ENCODE data around the gene SGMS1.
"Not testable (repeated sequence)": the region's sequence is repeated elsewhere in the genome, so short reads cannot be mapped to it uniquely, and the experiment has no call there.

The SGMS1 gene

GRCh38 chr10:50623663-50624412, at the start of gene SGMS1:
Gene SGMS1 (minus strand): TSS chr10:50623956. CDS start chr10:50344114, 279,842 bp downstream.
- DNase-seq (ENCODE audit: low read depth), result peak; percentile 67

GRCh38 chr10:50672152-50672551, 48.4 kb upstream of the SGMS1 start:
- DNase-seq (ENCODE audit: low read depth), result not testable (repeated sequence)

GRCh38 chr10:50671645-50672044, 47.9 kb upstream of the SGMS1 start:
- DNase-seq (ENCODE audit: low read depth), result not testable (repeated sequence)

- not testable (repeated sequence) for DNase-seq (ENCODE audit: low read depth)
Measured at GRCh38 chr10:50669957-50670356, 46.2 kb upstream of the SGMS1 start.

GRCh38 chr10:50667353-50667752, 43.6 kb upstream of the SGMS1 start:
- DNase-seq (ENCODE audit: low read depth), result not testable (repeated sequence)

- not testable (repeated sequence) for DNase-seq (ENCODE audit: low read depth)
Measured at GRCh38 chr10:50662420-50662819, 38.7 kb upstream of the SGMS1 start.

GRCh38 chr10:50661563-50661962, 37.8 kb upstream of the SGMS1 start:
- not testable (repeated sequence) for DNase-seq (ENCODE audit: low read depth)

- DNase-seq (ENCODE audit: low read depth), result peak; percentile 32
Measured at GRCh38 chr10:50659865-50660730, 36.3 kb upstream of the SGMS1 start.

- DNase-seq (ENCODE audit: low read depth), result not testable (repeated sequence)
Measured at GRCh38 chr10:50659016-50659864, 35.5 kb upstream of the SGMS1 start.

- no peak for DNase-seq (ENCODE audit: low read depth)
Measured at GRCh38 chr10:50658165-50658564, 34.4 kb upstream of the SGMS1 start.

GRCh38 chr10:50653758-50654157, 30.0 kb upstream of the SGMS1 start:
- DNase-seq (ENCODE audit: low read depth), result no peak

GRCh38 chr10:50653142-50653541, 29.4 kb upstream of the SGMS1 start:
- no peak for DNase-seq (ENCODE audit: low read depth)

- DNase-seq (ENCODE audit: low read depth), result no peak
Measured at GRCh38 chr10:50651808-50652207, 28.1 kb upstream of the SGMS1 start.

GRCh38 chr10:50650481-50650880, 26.7 kb upstream of the SGMS1 start:
- no peak for DNase-seq (ENCODE audit: low read depth)

GRCh38 chr10:50648935-50649227, 25.1 kb upstream of the SGMS1 start:
- no peak for DNase-seq (ENCODE audit: low read depth)

- DNase-seq (ENCODE audit: low read depth), result no peak
Measured at GRCh38 chr10:50648089-50648934, 24.6 kb upstream of the SGMS1 start.

- not testable (repeated sequence) for DNase-seq (ENCODE audit: low read depth)
Measured at GRCh38 chr10:50647350-50647749, 23.6 kb upstream of the SGMS1 start.

GRCh38 chr10:50645236-50645635, 21.5 kb upstream of the SGMS1 start:
- DNase-seq (ENCODE audit: low read depth), result no peak

- DNase-seq (ENCODE audit: low read depth), result no peak
Measured at GRCh38 chr10:50641626-50642025, 17.9 kb upstream of the SGMS1 start.

- DNase-seq (ENCODE audit: low read depth), result no peak
Measured at GRCh38 chr10:50640238-50640637, 16.5 kb upstream of the SGMS1 start.
